ENCODE measurements around the gene OR10K2. TPM values are rescaled to one million over a fixed set of nuclear protein-coding genes. Genes with fewer than 3 reads are reported as not detected.
"Not testable (repeated sequence)": the region's sequence is repeated elsewhere in the genome, so short reads cannot be mapped to it uniquely, and the experiment has no call there.

The OR10K2 gene
- total RNA-seq, 2 experiments from 2014 or later, result not detected

DNA sequence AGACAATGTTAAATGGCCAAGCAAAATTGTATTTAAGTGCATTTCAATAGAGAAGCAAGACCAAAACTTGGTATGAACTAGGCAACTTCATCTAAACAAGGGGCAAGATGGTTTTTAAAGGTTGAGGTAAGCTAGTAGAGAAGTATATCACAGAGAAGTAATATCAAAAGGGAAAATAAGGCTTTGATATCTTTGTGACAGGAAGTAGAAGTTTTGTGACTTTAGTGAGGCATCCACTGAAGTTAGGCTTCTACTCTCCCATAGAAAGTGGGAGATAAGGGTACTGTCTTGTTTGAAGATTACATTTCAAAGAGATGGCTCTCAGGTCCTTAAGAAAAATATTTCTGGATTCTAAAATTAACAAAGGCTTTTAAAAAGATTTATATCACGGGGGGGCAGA lies 35.7 kb downstream of the OR10K2 start:
- intact Hi-C loops (cut with DNase I, micrococcal nuclease), result no loop called here
- H3K27ac ChIP-seq (ENCODE audit: low read depth in 1 of 2, low read length in 2 of 2), result no peak overlapping the region
- H3K36me3 ChIP-seq (ENCODE audit: insufficient read depth, low read length), result no peaks in the 10 kb centered on the region
- peaks cover 0 to 3% of the 10 kb centered on the region in 2 experiments for H3K27me3 ChIP-seq (ENCODE audit: control insufficient read depth in 1 of 2, insufficient read depth in 2 of 2, low read length in 2 of 2)
- DNase-seq (no peak), ATAC-seq (ENCODE audit: poor library complexity) (no peak)
- Mint-ChIP-seq H3K36me3 (ENCODE audit: low read depth) (no peaks in the 10 kb centered on the region), H3K27me3 (no peaks in the 10 kb centered on the region), H3K4me3 (no peak overlapping the region), H3K27ac (no peak overlapping the region), H3K4me1 (ENCODE audit: low read depth) (peaks cover 7% of the 10 kb centered on the region), H3K9me3 (no peaks in the 10 kb centered on the region)
- no peak overlapping the region for H3K4me3 ChIP-seq (ENCODE audit: low read length)
- ChIA-PET CTCF (no interaction called here), POLR2A (interaction anchor here (0.9 kb wide), 1 partner anchor 69 kb away, joined by 3 read pairs; no protein-coding TSS in a partner anchor)
- no peaks in the 10 kb centered on the region for H3K9me3 ChIP-seq (ENCODE audit: control insufficient read depth in 1 of 2, insufficient read depth in 1 of 2, low read length in 2 of 2)
- TF ChIP-seq, protein P1, sequence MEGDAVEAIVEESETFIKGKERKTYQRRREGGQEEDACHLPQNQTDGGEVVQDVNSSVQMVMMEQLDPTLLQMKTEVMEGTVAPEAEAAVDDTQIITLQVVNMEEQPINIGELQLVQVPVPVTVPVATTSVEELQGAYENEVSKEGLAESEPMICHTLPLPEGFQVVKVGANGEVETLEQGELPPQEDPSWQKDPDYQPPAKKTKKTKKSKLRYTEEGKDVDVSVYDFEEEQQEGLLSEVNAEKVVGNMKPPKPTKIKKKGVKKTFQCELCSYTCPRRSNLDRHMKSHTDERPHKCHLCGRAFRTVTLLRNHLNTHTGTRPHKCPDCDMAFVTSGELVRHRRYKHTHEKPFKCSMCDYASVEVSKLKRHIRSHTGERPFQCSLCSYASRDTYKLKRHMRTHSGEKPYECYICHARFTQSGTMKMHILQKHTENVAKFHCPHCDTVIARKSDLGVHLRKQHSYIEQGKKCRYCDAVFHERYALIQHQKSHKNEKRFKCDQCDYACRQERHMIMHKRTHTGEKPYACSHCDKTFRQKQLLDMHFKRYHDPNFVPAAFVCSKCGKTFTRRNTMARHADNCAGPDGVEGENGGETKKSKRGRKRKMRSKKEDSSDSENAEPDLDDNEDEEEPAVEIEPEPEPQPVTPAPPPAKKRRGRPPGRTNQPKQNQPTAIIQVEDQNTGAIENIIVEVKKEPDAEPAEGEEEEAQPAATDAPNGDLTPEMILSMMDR (IDR thresholded peaks at IDR 0.05), result no peak
- H3K4me1 ChIP-seq (ENCODE audit: insufficient read depth, low read length), result no peaks in the 10 kb centered on the region

DNA sequence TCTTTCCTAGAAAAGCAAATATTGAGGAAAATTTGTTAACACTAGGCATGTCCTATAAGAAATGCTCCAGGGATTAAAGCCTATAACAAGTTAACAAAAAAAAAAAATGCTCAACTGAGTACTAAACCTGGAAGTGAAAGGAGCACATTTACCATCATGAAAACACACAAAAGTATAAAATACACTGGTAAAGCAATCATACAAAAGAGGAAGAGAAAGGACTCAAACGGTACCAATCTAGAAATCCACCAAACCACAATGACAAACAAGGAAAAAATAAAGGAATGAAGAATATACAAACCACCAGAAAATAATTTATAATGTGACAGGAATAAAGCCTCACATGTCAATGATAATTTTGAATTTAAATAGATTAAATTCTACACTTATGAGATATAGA lies 51.2 kb downstream of the OR10K2 start:
- CTCF ChIA-PET, result no interaction called here
- Mint-ChIP-seq H3K36me3 (ENCODE audit: low read depth) (no peaks in the 10 kb centered on the region), H3K27ac (no peak overlapping the region), H3K4me1 (ENCODE audit: low read depth) (no peaks in the 10 kb centered on the region), H3K4me3 (no peak overlapping the region), H3K9me3 (peaks cover 6% of the 10 kb centered on the region), H3K27me3 (peaks cover 12% of the 10 kb centered on the region)
- intact Hi-C loops (cut with DNase I, micrococcal nuclease), result no loop called here
- DNase-seq (no peak), ATAC-seq (ENCODE audit: poor library complexity) (no peak)
- POLR2A ChIA-PET, result no interaction called here
- Histone ChIP-seq H3K27me3 (ENCODE audit: control insufficient read depth in 1 of 2, insufficient read depth in 2 of 2, low read length in 2 of 2) (peaks cover 0 to 3% of the 10 kb centered on the region in 2 experiments), H3K4me3 (ENCODE audit: low read length) (no peak overlapping the region), H3K4me1 (ENCODE audit: insufficient read depth, low read length) (no peaks in the 10 kb centered on the region), H3K27ac (ENCODE audit: low read depth in 1 of 2, low read length in 2 of 2) (no peak overlapping the region), H3K36me3 (ENCODE audit: insufficient read depth, low read length) (no peaks in the 10 kb centered on the region), H3K9me3 (ENCODE audit: control insufficient read depth in 1 of 2, insufficient read depth in 1 of 2, low read length in 2 of 2) (peaks cover 13 to 19% of the 10 kb centered on the region in 2 experiments)
- TF ChIP-seq, protein P1 (IDR thresholded peaks at IDR 0.05), result no peak

- CTCF ChIA-PET, result not testable (repeated sequence)
Observed at GRCh38 chr1:158374101-158374500, 51.9 kb downstream of the OR10K2 start.

More at GRCh38 chr1:158374101-158374500, 51.9 kb downstream of the OR10K2 start:
- H3K4me3 Mint-ChIP-seq; DNase-seq; H3K27ac ChIP-seq (ENCODE audit: low read depth in 1 of 2, low read length in 2 of 2); H3K36me3 Mint-ChIP-seq (ENCODE audit: low read depth); H3K4me1 ChIP-seq (ENCODE audit: insufficient read depth, low read length); H3K4me1 Mint-ChIP-seq (ENCODE audit: low read depth); H3K27ac Mint-ChIP-seq; intact Hi-C loops (cut with DNase I, micrococcal nuclease); H3K27me3 ChIP-seq (ENCODE audit: control insufficient read depth in 1 of 2, insufficient read depth in 2 of 2, low read length in 2 of 2); H3K9me3 Mint-ChIP-seq; ATAC-seq (ENCODE audit: poor library complexity); H3K4me3 ChIP-seq (ENCODE audit: low read length); H3K36me3 ChIP-seq (ENCODE audit: insufficient read depth, low read length); POLR2A ChIA-PET: not testable (repeated sequence)
- H3K27me3 Mint-ChIP-seq, result peaks cover 16% of the 10 kb centered on the region
- peaks cover 13 to 19% of the 10 kb centered on the region in 2 experiments for H3K9me3 ChIP-seq (ENCODE audit: control insufficient read depth in 1 of 2, insufficient read depth in 1 of 2, low read length in 2 of 2)
